Measurements from ENCODE around the gene VILL.

VILL gene

DNA sequence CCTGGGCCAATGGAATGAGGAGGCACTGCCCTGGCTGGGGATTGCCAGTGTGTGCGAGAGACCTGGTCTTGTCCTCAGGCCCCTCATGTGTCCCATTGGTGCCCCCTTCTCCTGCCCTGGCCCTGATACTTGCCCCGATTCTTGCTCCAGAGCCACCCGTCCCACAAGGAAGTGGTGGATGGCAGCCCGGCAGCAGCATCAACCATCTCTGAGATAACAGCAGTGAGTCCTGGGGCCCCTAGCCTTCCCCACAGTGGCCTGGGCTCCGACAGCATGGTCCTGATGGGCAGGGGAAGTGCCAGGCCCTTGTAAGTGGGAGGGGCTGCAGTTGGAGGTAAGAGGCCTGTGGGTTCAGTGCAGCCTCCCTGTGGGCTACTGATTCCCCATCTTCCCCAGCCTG, 15.4 kb downstream of the VILL start:
- H3K4me1 ChIP-seq (ENCODE audit: control insufficient read depth, insufficient read depth, low read length) = peaks cover 53% of the 10 kb centered on the region
- no peak overlapping the region for H3K4me3 ChIP-seq (ENCODE audit: low read length)
- peaks cover 30% of the 10 kb centered on the region for H3K36me3 ChIP-seq (ENCODE audit: control insufficient read depth, insufficient read depth, low read length)
- no peaks in the 10 kb centered on the region for H3K27me3 ChIP-seq (ENCODE audit: control insufficient read depth, insufficient read depth, low read length)
- no peak overlapping the region for H3K9ac ChIP-seq (ENCODE audit: low read length)
- H3K9me3 ChIP-seq (ENCODE audit: control insufficient read depth, low read length) = no peaks in the 10 kb centered on the region

GRCh38 chr3:38006445-38006995, 15.9 kb downstream of the VILL start:
- H3K9me3 ChIP-seq (ENCODE audit: control insufficient read depth, low read length) = no peaks in the 10 kb centered on the region
- H3K9ac ChIP-seq (ENCODE audit: low read length) = no peak overlapping the region
- H3K27me3 ChIP-seq (ENCODE audit: control insufficient read depth, insufficient read depth, low read length) = no peaks in the 10 kb centered on the region
- no peak overlapping the region for H3K4me3 ChIP-seq (ENCODE audit: low read length)
- peaks cover 29% of the 10 kb centered on the region for H3K36me3 ChIP-seq (ENCODE audit: control insufficient read depth, insufficient read depth, low read length)
- peaks cover 48% of the 10 kb centered on the region for H3K4me1 ChIP-seq (ENCODE audit: control insufficient read depth, insufficient read depth, low read length)

DNA sequence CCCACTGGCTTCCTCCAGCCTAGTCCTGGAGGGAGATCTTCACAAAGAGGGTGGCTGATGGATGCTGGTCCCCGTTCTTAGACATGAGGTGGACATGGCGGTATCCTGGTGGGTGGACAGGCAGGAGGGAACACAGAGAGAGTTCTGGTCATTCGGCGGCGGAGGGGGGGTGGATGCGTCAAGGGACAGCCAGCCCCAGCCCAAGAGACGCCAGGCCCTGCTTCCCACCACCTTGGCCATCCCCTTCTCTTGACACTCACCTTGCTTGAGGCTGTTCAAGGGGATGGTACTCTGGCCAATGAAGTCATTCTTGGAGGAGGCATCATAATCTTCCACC, 17.1 kb downstream of the VILL start:
- peaks cover 23% of the 10 kb centered on the region for H3K36me3 ChIP-seq (ENCODE audit: control insufficient read depth, insufficient read depth, low read length)
- H3K4me1 ChIP-seq (ENCODE audit: control insufficient read depth, insufficient read depth, low read length) = peaks cover 36% of the 10 kb centered on the region
- no peaks in the 10 kb centered on the region for H3K27me3 ChIP-seq (ENCODE audit: control insufficient read depth, insufficient read depth, low read length)
- no peak overlapping the region for H3K4me3 ChIP-seq (ENCODE audit: low read length)
- H3K9me3 ChIP-seq (ENCODE audit: control insufficient read depth, low read length) = no peaks in the 10 kb centered on the region
- no peak overlapping the region for H3K9ac ChIP-seq (ENCODE audit: low read length)

GRCh38 chr3:38008191-38008701, 17.7 kb downstream of the VILL start:
- H3K9me3 ChIP-seq (ENCODE audit: control insufficient read depth, low read length) = no peaks in the 10 kb centered on the region
- H3K36me3 ChIP-seq (ENCODE audit: control insufficient read depth, insufficient read depth, low read length) = peaks cover 18% of the 10 kb centered on the region
- no peaks in the 10 kb centered on the region for H3K27me3 ChIP-seq (ENCODE audit: control insufficient read depth, insufficient read depth, low read length)
- no peak overlapping the region for H3K4me3 ChIP-seq (ENCODE audit: low read length)
- H3K4me1 ChIP-seq (ENCODE audit: control insufficient read depth, insufficient read depth, low read length) = peaks cover 31% of the 10 kb centered on the region
- no peak overlapping the region for H3K9ac ChIP-seq (ENCODE audit: low read length)

DNA sequence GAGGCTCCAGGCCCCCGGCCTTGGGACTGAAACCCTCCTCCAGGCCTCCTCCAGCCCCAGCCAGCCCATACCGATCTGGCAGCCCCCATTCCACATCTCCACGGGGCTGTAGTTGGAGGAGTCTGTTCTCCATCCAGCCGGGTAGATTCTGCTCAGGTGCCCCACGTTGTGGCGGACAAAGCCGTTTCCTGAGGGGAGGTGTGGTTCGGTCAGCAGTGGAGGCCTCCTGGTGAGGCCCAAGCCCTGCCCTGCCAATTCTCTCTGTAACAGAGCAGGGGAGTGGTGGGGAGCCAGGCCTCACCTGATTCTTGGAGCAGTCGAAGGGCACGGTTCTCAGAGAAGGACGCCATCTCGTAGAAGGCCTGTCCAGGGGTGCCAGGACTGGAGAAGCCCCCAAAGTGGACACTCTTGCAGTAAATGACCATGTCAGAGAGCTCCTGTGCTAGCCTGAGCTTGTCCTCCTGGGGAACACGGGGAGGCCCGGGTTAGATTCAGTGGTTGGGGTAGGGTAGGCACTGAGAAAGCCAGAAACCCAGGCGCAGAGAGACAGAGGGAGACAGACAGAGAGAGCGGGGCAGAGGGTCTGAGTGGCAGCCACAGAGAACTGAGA, 18.5 kb downstream of the VILL start:
- H3K9me3 ChIP-seq (ENCODE audit: control insufficient read depth, low read length) = no peaks in the 10 kb centered on the region
- no peaks in the 10 kb centered on the region for H3K27me3 ChIP-seq (ENCODE audit: control insufficient read depth, insufficient read depth, low read length)
- H3K4me3 ChIP-seq (ENCODE audit: low read length) = no peak overlapping the region
- H3K4me1 ChIP-seq (ENCODE audit: control insufficient read depth, insufficient read depth, low read length) = peaks cover 23% of the 10 kb centered on the region
- H3K36me3 ChIP-seq (ENCODE audit: control insufficient read depth, insufficient read depth, low read length) = peaks cover 12% of the 10 kb centered on the region
- no peak overlapping the region for H3K9ac ChIP-seq (ENCODE audit: low read length)

DNA sequence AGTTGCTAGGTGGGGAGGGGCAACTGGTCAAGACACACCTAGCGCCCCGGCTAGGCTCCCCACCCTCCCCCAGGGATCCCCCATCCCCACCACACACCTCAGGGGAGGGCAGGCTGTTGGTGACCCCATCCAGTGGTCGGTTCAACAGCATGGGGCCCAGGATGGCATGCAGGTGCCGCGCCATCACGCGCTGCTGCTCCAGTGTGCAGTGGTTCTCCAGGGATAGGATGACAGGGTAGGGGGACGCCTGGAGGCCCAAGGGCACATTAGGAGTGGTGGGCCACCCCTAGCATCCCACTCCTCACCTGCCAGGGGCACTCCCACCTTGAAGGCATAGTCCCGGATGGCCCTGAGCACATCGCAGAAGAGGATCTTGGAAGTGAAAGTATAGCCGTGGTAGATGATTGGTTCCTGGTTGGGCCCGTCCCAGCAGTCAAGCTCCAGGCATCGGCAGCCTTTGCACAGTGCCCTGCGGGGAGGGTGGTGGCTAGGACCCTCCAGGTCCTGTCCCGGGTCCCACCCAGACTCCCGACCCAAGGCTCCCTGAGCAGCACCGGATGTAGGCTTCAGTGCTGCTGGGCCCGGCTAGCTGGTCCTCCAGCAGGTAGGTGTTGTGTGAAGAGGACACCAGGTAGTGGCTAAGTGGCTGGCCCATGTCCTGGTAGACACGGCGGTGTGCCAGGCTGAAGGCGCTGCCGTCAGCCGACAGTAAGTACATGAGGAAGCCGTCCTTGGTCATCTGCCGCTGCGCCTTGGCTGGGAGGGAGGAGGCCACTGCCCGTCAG, 19.4 kb downstream of the VILL start:
- H3K36me3 ChIP-seq (ENCODE audit: control insufficient read depth, insufficient read depth, low read length) = peaks cover 12% of the 10 kb centered on the region
- H3K9me3 ChIP-seq (ENCODE audit: control insufficient read depth, low read length) = no peaks in the 10 kb centered on the region
- peaks cover 13% of the 10 kb centered on the region for H3K4me1 ChIP-seq (ENCODE audit: control insufficient read depth, insufficient read depth, low read length)
- no peaks in the 10 kb centered on the region for H3K27me3 ChIP-seq (ENCODE audit: control insufficient read depth, insufficient read depth, low read length)
- no peak overlapping the region for H3K4me3 ChIP-seq (ENCODE audit: low read length)
- no peak overlapping the region for H3K9ac ChIP-seq (ENCODE audit: low read length)

GRCh38 chr3:38011111-38011510, 20.5 kb downstream of the VILL start:
- no peak overlapping the region for H3K9ac ChIP-seq (ENCODE audit: low read length)
- no peak overlapping the region for H3K4me3 ChIP-seq (ENCODE audit: low read length)
- H3K27me3 ChIP-seq (ENCODE audit: control insufficient read depth, insufficient read depth, low read length) = no peaks in the 10 kb centered on the region
- peaks cover 2% of the 10 kb centered on the region for H3K4me1 ChIP-seq (ENCODE audit: control insufficient read depth, insufficient read depth, low read length)
- H3K9me3 ChIP-seq (ENCODE audit: control insufficient read depth, low read length) = no peaks in the 10 kb centered on the region
- peaks cover 5% of the 10 kb centered on the region for H3K36me3 ChIP-seq (ENCODE audit: control insufficient read depth, insufficient read depth, low read length)

- Histone ChIP-seq H3K9me3 (ENCODE audit: control insufficient read depth, low read length) (no peaks in the 10 kb centered on the region), H3K36me3 (ENCODE audit: control insufficient read depth, insufficient read depth, low read length) (peaks cover 4% of the 10 kb centered on the region), H3K4me3 (ENCODE audit: low read length) (no peak overlapping the region), H3K27me3 (ENCODE audit: control insufficient read depth, insufficient read depth, low read length) (no peaks in the 10 kb centered on the region), H3K9ac (ENCODE audit: low read length) (no peak overlapping the region), H3K4me1 (ENCODE audit: control insufficient read depth, insufficient read depth, low read length) (peaks cover 9% of the 10 kb centered on the region)
Measured at GRCh38 chr3:38015485-38015884, 24.9 kb downstream of the VILL start.

DNA sequence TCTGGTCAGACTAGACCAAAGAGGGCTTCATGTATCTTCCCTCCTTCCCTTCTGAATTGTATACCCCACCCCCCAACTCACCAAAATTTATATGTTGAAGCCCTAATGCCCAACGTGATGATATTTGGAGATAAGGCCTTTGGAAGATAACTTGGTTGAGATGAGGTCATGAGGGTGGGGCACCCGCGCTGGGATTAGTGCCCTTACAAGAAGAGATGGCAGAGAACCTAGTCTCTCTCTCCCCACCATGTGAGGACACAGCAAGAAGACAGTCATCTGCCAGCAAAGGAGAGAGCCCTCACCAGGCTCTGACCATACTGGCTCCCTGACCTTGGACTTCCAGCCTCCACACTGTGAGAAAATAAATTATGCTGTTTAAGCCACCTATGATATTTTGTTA, 25.4 kb downstream of the VILL start:
- Histone ChIP-seq H3K9me3 (ENCODE audit: control insufficient read depth, low read length) (no peaks in the 10 kb centered on the region), H3K36me3 (ENCODE audit: control insufficient read depth, insufficient read depth, low read length) (peaks cover 4% of the 10 kb centered on the region), H3K9ac (ENCODE audit: low read length) (no peak overlapping the region), H3K27me3 (ENCODE audit: control insufficient read depth, insufficient read depth, low read length) (no peaks in the 10 kb centered on the region), H3K4me1 (ENCODE audit: control insufficient read depth, insufficient read depth, low read length) (peaks cover 9% of the 10 kb centered on the region), H3K4me3 (ENCODE audit: low read length) (no peak overlapping the region)

- Histone ChIP-seq H3K9me3 (ENCODE audit: control insufficient read depth, low read length) (no peaks in the 10 kb centered on the region), H3K4me1 (ENCODE audit: control insufficient read depth, insufficient read depth, low read length) (peaks cover 9% of the 10 kb centered on the region), H3K27me3 (ENCODE audit: control insufficient read depth, insufficient read depth, low read length) (no peaks in the 10 kb centered on the region), H3K9ac (ENCODE audit: low read length) (no peak overlapping the region), H3K36me3 (ENCODE audit: control insufficient read depth, insufficient read depth, low read length) (peaks cover 4% of the 10 kb centered on the region), H3K4me3 (ENCODE audit: low read length) (no peak overlapping the region)
Measured at GRCh38 chr3:38016410-38016809, 25.8 kb downstream of the VILL start.

GRCh38 chr3:38016847-38017444, 26.4 kb downstream of the VILL start:
- Histone ChIP-seq H3K36me3 (ENCODE audit: control insufficient read depth, insufficient read depth, low read length) (peaks cover 4% of the 10 kb centered on the region), H3K4me3 (ENCODE audit: low read length) (no peak overlapping the region), H3K9ac (ENCODE audit: low read length) (no peak overlapping the region), H3K4me1 (ENCODE audit: control insufficient read depth, insufficient read depth, low read length) (peaks cover 9% of the 10 kb centered on the region), H3K27me3 (ENCODE audit: control insufficient read depth, insufficient read depth, low read length) (no peaks in the 10 kb centered on the region), H3K9me3 (ENCODE audit: control insufficient read depth, low read length) (no peaks in the 10 kb centered on the region)

Measured in mucosa of stomach (tissue), 1 donor.